Vagina (tissue), 2 donors: ENCODE results near the gene UBR3.

Experiments used
- CTCF ChIP-seq, 3 experiments: fragments of 450-650 bp in 2 of 3; fragments of 200-600 bp in 1 of 3; sonication (generic) in 1 of 3; IDR thresholded peaks; one replicate each; pipeline ENCODE4 v1.5.1; 2017 to 2019; ENCODE audit warnings: antibody characterized with exemption in 3 of 3, mild to moderate bottlenecking in 2 of 3, moderate library complexity in 2 of 3
- POLR2A ChIP-seq, 2 donors: fragments of 450-650 bp; IDR thresholded peaks; one replicate each; pipeline ENCODE4 v1.6.1; 2017; ENCODE audit warnings: antibody characterized with exemption in 2 of 2, mild to moderate bottlenecking in 2 of 2, moderate library complexity in 2 of 2
- POLR2AphosphoS5 ChIP-seq, 2 donors: sonication (generic); formaldehyde crosslinking; IDR thresholded peaks; one replicate each; pipeline ENCODE4 v1.9.0; 2017; ENCODE audit warnings: antibody characterized with exemption in 2 of 2, mild to moderate bottlenecking in 2 of 2, low read depth in 1 of 2; ENCODE audit not compliant: insufficient read depth in 1 of 2

GRCh38 chr2:169975221-169975620 lies 148.0 kb downstream of the UBR3 start:
- TF ChIP-seq CTCF (IDR thresholded peaks at IDR 0.05) (no peak), POLR2A (IDR thresholded peaks at IDR 0.05) (no peak), POLR2AphosphoS5 (IDR thresholded peaks at IDR 0.05; ENCODE audit: insufficient read depth in 1 of 2, low read depth in 1 of 2) (no peak)
